NCI-H1694 (cell line): ENCODE results near the gene CTIF.

Experiments
- DNase-seq: peaks from one replicate; lab custom pipeline; 2025; lab: John Stamatoyannopoulos, UW

Gene CTIF

DNA sequence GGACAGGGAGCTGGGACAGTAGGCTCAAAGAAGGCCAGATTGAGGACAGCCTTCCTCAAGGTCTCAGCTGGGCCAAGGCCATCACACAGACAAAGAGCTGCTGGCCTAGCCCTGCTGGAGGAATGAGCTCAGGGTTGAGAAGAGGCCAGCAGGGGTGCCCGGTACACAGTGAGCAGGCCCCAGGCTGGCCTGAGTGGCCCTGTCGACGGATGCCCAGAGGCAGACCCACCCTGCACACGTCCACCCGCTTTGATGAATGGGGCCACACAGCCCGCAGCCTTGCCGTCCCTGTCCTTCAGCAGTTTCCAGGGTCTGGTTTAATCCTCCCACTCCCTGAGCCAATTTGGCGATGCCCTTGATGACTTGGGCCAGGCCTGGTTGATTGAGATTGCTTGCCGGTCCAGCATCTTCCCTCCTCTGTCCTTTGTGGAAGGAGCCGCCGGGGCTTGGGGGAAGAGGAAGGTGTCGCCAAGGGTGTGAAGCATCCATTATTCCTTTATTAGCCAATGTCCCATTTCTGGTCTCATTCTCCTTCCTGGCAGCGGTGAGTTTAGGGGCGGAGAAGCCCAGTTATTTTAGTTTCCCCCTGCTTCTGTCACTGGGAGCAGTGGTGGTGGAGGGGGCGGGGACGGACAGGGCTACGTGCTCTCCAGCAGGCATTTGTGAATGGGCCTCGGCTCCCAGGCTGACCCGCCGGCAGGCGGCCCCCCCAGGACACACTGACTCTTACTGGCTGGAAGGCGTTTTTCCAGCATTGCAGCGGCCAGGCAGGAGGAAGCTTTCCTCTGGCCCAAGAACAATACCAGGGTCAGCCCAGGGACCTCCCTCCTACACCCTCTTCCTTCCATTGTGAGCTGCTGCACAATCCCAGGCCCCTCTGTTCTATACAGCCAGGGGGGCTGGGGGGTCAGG lies 141.8 kb downstream of the CTIF start:
- no peak for DNase-seq

DNA sequence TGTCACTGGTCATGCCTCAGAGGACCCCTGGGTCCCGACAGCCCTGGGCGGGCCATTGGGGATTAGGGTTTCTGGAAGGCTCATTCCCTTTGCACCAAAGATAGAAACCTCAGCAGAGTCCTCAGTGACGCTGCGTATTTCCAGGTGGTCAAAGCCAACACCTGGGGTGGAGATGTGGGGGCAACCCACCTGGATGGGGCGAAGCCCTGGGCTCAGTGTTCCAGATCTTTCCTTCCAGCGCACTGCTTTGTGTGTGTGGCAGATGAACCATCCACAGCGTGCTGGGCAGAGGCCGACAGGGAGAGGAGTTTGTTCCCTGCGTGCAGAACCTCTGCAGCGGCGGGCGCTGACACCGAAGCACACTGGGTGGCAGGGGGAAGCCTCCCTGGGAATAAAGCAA lies 143.9 kb downstream of the CTIF start:
- DNase-seq, result no peak

DNA sequence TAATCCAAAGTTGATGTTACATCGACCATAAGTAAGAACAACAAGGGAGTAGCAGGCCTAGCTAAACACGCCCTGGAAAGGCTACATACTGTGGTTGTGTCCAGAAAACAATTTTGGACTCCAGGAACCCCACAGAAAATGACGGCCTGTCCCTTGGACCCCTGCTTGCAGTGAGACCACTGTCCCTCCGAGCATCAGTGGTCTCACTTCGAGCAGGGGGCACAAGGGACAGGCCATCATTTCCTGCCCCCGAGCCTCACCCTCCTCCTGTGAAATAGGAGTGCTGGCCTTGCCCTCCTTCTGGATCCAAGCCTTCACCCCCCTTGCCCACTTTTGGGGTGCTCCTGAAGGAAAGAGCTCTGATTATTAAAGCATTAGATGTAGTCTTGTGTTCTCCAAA lies 144.4 kb downstream of the CTIF start:
- no peak for DNase-seq

DNA sequence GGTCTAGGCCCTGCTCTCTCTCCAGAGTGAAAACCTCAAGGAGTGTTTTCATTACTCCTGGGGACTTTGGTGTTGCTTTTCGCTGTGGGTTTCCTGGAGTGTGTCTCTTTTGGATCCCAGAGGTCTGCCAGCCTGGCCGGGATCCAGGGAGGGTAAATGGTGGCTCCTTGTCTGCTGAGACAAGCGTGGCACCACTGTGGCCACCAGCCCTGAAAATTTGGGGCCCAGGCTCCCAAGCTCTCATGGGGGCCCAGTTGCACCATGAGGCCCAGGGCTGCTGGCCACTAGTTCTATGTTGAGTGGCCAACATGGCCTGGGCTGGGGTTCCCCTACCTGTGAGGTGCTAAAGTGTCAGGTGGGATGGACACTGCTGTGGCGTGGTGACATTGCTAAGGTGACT lies 144.8 kb downstream of the CTIF start:
- DNase-seq, result no peak

DNA sequence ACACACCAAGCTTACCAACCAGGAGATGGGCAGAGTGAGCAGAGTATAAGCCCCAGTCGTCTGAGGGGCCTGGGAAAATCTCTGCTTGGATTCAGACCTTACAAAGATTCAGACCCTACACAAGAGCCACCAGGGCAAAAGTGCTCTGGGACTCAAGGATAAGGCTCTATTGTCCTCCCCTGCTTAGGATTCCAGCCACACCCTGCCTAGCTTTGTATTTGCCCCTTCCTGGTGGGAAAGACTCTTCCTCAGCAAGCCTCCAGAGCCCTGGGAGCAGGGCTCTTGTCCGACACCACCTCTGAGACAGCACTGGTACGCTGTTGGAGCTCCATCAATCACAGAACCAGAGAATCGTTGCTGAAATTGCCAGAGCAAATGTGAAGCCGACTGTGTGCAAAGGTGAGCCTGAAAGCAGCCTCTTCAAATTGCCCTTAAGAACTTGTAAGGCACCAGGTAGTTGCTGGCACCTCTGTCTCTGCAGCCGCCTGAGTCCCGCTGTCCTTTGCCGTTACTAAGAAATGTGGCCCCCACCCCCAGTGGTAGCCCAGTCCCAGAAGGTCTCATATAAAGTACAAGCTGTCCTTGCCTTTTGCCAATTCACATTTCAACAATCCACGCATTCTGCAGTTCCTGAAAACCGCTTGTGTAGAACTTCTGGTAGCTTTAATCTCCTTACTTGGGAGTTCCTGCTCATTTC lies 148.7 kb downstream of the CTIF start:
- no peak for DNase-seq

DNA sequence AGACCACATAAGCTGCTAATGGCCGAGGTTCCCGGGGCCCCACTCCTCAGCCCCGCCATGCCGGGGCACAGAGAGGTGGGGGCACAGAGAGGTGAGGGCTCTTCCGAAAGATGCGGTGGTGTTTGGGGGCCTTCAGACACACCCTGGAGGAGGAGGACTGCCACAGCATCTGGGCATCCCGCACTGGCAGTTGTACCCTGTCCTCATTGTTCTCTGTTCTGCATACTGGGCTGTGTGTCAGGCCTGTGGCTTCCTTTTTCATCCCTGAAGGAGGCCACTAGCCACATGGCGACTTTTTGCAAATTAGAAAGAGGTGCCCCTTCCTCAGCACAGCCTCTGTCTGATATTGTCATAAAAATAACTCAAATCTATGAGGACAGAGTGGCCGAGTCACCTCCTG lies 150.1 kb downstream of the CTIF start:
- no peak for DNase-seq

DNA sequence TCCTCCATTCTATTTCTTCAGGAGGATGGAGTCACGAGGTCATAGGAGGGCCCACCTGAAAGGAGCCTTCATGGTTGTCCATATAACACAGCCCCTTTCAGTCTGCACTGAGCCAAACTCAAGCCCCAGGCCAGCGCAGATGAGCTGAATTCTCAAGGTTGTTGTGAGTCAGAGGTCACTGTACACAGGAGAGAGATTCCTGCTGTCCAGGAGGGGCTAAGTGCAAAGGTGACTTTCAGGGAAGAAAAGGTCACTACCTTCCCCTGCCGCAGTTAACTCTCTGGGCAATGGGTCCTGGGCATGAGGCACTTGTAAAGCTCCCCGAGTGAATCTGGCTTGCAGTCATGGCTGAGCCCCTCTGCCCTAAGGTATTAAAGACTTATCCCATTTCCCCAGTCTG lies 150.7 kb downstream of the CTIF start:
- no peak for DNase-seq

DNA sequence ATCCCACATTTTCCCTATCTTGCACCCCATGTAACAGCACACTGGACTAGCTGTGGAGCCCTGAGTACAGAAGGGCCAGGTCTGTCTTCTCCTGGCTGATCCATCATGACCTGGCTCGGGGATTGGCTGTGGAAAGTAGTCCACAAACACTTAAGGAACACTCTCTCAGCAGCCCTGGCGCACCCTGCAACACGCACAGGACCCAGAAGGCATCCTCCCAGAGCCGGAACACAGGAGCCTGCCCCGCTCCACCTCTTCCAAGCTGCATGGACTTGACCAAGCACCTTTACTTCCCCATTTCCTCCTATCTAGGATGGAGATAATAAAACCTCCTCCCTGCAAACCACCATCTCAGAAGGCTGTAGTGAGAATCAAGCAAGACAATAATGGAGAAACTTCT lies 151.7 kb downstream of the CTIF start:
- no peak for DNase-seq

DNA sequence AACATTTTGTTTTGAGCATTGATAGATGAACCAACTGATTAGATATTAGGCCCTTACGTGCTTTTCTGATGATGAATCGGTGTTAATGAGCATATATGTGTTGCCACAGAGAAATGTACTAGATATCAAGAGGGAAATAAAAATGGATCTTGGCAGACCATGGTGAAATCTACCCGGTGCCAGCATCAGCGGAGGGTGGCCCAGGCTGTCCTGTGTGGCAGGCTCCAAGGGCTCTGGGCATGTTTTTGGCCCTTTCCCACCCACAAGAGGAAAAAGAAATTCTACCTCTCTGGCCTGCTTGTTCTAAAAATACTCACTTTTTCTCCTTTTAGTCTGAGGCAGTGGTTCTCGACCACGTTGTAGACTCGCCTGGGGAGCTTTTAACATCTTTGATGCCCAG lies 154.2 kb downstream of the CTIF start:
- no peak for DNase-seq

DNA sequence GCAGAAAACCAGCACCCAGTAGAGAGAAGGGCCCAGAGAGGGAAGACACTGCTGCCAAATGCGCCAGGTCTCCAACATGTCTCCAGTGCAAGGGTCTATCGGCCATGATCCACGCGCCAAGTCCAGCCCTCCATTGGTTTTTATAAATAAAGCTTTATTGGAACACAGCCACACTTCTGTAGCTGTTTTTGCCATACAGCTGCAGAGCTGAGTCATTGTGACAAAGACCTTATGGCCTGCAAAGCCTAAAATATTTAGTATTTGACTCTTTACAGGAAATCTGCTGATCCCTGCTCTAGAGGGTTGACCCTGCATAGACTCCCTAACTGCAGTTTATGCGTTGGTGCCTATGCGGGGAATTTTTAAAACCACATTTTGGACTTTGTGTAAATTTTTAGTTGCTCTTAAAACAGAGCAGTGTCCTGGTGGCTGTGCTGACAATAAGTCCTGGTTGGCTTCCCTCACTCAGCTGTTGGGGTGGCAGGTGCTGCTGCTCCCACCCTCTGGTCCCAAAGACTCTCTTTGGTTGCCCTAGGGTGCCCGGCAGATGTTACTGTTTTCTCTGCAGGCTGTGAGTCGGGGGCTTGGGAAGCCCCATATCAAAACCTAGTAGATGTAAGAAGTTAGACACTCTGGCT lies 154.9 kb downstream of the CTIF start:
- no peak for DNase-seq

DNA sequence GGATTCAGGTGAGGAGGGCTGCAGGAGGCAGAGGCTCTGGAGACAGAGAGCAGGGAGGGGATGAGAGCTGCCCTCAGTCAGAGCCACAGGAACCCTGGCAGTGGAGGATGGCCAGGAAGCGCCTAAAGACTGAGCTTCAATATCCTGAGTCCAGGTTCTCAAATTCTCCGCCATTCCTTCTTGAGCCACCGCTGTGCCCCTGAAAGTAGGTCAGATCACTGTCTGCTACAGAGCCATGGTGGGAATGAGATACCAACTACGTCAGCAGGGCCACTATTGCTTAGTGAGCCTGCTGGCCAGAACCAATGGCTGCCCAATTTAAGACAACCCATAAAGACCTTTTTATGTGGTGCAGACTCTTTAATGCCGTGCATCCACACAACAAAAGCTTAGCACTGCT lies 155.5 kb downstream of the CTIF start:
- DNase-seq, result no peak

DNA sequence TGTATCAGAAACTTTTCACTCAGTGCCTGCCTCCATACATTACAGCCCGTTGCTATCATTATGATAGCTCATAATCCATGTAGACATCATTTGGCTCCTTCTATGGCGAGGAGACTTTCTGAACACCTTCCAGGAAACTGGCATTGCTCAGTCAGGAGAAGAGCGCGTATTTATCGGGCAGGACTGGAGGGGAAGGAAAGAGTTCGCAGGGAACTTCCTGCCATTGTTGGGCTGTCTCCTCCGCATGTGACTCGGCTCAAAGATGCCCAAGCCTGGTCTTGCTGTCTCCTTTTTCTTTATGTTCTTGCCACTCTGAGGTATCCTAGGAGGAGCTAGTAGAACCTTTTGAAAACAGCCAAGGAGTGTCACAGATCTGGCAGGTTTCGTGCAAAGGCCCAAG lies 156.8 kb downstream of the CTIF start:
- DNase-seq, result no peak

DNA sequence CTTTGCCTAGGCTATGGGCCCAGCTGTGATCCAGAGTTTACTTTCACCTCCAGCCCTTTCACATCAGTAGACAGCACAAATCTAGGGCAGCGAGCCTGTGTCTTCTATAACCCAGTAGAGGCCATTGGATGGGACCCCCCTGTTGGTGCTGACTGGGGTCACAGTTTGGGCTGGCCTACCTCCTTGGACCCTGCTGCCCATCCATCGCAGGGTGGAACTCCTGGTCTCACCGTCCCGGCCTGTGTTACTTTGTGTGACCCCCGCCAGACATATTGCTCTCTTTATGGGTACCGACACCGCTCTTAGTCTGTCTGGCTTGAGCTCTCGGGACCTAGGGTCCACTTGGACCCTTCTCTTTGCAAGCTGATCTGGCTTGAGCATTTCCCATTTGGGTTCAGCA lies 157.4 kb downstream of the CTIF start:
- DNase-seq, result no peak

DNA sequence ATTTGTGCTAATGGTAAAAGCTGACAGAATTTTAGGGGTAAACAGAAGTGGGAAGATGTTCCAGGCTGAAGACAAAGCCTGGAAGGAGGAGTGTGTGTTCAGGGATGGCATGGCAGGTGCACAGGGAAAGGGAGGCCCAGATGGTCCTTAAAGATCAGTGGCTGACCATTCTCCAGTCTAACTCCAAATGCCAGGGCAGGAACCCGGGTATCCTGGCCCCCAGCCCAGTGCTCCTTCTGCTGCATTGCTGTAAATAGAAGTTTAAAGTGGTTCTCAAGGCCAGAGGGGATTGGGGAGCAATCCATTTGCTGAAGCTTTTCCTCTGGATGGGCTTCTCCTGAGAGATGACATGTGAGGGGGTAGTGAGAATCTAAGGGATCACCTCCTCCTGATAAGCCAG lies 158.6 kb downstream of the CTIF start:
- DNase-seq, result no peak

DNA sequence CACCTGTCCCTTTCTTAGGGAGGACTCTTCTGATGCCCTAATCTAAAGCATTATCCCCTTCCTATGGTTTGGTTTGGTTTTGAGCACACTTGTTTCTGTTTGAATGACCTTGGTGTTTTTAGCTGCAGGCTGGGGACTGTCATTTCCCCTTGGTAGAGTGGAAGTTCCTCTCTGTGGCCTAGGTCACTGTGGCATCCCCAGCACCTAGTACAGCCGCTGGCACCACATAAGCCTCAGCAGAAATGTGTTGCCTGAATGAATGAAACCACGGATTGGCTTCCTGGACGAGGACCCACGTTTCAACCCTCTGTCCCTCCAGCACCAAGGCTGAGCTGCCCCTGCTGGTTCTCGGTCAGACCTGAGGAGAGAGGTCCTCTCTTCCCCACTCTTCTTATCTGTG lies 159.9 kb downstream of the CTIF start:
- DNase-seq, result no peak

DNA sequence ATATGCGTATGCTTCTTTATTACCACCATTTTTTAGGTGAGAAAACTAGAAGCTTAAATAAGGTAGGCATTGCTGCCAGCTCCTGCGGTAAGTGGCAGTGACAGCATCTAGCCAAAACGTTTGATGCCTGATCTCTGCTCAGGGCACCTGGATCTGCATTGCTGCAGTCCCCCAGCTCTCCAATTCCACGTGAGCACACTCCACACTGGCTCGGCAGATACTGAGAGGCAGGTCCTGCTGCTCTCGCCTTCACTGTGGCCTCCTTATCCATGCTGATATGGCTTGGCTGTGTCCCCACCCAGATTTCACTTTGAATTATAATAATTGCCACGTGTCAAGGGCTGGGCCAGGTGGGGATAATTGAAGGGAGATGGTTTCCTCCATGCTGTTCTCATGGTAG lies 160.9 kb downstream of the CTIF start:
- no peak for DNase-seq

DNA sequence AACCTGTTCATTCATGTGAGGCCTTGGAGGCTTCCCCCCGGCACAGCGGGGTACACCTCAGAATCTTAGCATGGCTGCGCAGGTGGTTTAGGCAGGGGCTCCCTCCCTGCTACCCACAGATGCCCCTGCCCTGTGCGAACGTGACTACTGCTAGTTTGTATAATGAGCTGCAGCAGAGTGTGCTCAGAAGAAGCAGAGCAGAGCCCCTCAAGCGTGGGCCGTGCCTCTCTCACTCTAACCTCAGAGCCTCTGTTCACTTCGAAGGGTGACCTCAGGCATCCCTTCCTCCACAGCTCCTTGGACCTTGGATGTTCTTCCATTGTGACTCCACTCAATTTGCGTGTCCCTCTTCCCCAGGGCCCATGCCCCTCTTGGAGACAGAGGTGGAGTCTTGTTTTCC lies 161.6 kb downstream of the CTIF start:
- DNase-seq, result no peak

DNA sequence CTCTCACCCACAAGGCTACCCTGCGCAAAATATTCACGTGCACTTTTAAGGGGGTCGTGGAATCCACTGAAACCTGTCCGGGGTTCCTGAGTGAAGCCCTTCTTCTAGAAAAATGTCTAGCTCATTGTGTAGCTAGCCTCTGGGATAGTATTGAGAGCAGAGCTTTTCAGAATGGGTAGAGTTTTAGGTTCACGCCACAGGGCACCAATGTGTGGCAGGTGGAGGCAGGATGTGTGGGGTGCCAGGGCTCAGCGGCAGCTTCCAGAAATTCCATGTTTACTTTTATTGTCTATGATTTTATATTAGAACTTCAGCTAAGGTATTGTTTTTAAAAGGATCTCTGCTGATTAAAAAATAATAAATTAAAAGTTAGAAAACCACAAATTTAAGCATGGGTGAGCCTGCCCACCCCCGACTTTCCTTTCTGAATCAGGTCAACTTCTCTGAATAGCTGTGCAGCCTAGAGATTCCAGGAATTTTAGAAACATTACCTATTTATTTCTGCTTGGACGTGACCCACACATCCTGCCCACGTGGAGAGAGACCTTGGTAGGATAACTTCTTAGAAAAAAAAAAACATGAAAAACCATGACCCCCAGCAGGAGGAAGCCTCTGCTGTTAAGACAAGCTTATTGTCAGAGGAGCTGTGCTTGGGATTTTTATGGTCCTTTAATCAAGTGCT lies 163.7 kb downstream of the CTIF start:
- no peak for DNase-seq

DNA sequence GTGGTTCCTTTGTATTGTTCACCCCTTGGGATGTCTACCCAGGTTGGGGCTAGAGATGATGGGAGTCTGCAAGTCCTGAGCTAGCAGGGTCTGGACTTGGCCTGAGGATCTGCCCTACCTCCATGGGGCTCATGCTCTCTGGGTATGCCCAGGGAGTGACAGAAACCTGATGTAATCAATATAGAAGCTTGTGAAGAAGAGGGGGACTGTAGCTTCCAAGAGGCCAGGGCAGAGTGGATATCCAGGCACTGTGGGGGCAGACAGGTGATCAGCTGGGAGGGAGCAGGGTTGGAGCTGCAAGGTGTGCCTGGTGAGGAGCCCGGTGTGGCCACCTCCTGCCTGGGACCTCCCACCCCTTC lies 164.2 kb downstream of the CTIF start:
- DNase-seq, result no peak

DNA sequence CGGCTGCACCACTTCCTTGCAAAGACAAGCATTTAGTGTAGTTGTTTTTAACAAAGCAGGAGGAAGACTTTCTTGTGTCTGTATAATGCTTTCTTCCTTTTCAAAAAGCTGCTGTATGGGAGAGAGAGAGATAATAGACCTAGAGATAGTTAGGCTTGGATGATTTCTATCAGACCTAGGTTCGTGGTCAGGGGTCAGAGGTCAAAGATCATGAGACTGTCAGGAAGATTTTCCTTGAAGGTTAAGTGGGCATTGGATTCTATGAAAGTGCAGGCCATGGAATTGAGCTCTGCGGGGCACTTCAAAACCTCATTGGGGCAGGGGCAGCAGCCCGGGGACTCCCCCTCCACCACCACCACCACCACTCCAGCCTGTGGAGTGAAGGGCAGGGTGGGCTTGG lies 164.6 kb downstream of the CTIF start:
- no peak for DNase-seq

DNA sequence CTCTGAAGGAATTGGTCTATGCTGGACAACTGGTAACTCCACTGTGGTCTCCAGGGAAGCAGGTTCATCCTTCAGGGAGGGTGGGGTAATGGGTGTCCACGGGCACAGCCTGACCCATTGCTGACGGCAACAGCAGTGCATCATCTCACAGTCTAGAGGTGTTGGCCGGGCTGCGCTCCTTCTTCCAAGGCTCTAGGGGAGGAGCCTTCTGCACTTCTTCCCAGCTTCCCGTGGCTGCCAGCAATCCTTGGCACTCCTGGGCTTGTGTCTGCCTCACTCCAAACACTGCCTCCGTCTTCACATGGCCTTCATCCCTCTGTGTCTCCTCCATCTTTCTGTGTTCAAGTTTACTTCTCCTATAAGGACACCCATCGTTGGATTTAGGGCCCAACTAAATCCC lies 166.2 kb downstream of the CTIF start:
- DNase-seq, result no peak

DNA sequence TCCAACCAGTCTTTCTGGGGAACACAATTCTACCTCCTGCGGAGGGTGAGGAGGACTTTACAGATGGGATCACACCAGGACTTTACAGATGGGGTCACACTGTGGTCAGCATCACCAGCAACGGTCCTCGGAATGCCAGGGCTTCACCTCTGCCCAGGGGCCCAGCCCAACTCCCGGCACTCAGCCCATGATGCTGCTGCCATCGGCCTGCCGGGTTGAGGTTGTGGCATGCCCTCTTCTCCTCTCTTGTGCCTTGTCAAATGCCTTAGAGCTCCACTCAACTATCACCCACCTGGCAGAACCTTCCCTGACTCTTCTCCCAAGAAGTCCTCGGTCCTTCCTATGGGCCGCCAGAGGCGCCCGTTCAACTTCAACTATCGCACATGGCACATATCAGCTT lies 166.7 kb downstream of the CTIF start:
- no peak for DNase-seq

DNA sequence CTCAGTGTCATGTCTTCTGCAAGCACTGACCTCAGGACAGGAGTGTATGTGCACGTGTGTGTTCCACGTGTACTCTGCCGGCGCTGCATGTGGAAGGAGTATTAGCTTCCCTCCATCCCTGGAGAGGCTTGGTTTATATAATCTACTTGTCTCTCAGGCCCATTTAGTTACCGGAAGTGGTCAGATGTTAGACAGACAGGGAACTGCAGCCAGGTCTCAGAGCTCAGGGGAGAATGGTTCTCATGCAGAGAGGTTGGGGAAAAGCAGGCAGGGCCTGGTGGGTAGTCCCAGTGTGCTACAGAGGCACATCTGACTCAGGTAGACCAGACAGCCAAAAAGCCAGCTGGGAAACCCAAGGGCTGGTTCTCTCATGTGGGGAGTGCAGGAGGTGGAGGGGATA lies 167.9 kb downstream of the CTIF start:
- no peak for DNase-seq
